Measurements from ENCODE around the gene CHIA. TPM values are rescaled to one million over a fixed set of nuclear protein-coding genes. Genes with fewer than 3 reads are reported as not detected.

CHIA gene
- total and polyA plus RNA-seq, 2 of the 13 experiments (the other 11 are each of a cell fraction or from before 2014, with no cell fraction given): not detected

DNA sequence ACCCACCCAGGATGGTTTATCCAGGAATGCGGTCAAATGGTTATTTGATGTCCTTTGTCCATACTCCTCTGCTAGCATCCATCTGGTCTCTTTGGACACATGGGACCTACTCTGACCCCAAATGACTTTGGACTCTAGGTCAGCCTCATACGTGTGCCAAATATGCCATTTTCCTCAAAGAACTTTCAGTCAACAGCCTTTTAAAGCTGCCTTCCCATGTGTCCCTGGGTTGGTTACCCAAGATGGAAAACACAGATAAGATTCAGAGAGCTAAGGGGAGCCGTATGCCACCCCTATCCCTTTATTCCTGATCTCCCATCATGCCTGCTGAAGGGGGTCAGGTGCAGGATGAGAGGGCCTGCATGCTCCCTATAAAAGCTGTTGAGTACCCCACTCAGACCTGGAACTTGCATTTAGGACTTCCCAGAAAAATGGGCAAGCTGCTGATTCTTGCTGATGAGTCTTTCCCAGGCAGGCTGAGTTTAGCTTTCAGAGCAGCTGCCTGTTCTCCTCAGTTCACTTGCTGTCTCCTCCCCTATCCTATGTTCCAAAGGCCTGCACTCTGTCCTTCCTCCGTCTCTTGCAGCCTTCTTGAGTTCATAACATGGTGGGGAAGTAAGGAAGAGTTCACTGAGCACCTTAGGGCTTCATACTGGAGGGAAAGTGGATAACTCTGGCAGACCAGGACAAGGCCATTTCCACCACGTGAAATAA, 43.4 kb upstream of the CHIA start (continued):
- TF ChIP-seq, protein P1, sequence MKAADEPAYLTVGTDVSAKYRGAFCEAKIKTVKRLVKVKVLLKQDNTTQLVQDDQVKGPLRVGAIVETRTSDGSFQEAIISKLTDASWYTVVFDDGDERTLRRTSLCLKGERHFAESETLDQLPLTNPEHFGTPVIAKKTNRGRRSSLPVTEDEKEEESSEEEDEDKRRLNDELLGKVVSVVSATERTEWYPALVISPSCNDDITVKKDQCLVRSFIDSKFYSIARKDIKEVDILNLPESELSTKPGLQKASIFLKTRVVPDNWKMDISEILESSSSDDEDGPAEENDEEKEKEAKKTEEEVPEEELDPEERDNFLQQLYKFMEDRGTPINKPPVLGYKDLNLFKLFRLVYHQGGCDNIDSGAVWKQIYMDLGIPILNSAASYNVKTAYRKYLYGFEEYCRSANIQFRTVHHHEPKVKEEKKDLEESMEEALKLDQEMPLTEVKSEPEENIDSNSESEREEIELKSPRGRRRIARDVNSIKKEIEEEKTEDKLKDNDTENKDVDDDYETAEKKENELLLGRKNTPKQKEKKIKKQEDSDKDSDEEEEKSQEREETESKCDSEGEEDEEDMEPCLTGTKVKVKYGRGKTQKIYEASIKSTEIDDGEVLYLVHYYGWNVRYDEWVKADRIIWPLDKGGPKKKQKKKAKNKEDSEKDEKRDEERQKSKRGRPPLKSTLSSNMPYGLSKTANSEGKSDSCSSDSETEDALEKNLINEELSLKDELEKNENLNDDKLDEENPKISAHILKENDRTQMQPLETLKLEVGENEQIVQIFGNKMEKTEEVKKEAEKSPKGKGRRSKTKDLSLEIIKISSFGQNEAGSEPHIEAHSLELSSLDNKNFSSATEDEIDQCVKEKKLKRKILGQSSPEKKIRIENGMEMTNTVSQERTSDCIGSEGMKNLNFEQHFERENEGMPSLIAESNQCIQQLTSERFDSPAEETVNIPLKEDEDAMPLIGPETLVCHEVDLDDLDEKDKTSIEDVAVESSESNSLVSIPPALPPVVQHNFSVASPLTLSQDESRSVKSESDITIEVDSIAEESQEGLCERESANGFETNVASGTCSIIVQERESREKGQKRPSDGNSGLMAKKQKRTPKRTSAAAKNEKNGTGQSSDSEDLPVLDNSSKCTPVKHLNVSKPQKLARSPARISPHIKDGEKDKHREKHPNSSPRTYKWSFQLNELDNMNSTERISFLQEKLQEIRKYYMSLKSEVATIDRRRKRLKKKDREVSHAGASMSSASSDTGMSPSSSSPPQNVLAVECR (CRISPR knock-in tag; IDR thresholded peaks at IDR 0.05; ENCODE audit: borderline replicate concordance): peak; percentile 26; the same call in 1 of the 2 replicates
- TF ChIP-seq TCF7 (IDR thresholded peaks at IDR 0.05; ENCODE audit: low read depth) (peak; percentile 33; the same call in 1 of the 2 replicates), RXRB (CRISPR knock-in tag; IDR thresholded peaks at IDR 0.05; ENCODE audit: borderline replicate concordance) (peak; percentile 95), LCORL (IDR thresholded peaks at IDR 0.05) (no peak), LCORL (CRISPR knock-in tag; IDR thresholded peaks at IDR 0.05) (peak; percentile 91), HNF4A (CRISPR knock-in tag; IDR thresholded peaks at IDR 0.05) (peak; percentile 82), POGZ (CRISPR knock-in tag; IDR thresholded peaks at IDR 0.05) (peak; percentile 63; the same call in 1 of the 2 replicates), NR2F1 (CRISPR knock-in tag; IDR thresholded peaks at IDR 0.05) (peak in 1 of 2 experiments; percentile 39; a peak in 1 of 4 replicates)
- TF ChIP-seq, protein P2, sequence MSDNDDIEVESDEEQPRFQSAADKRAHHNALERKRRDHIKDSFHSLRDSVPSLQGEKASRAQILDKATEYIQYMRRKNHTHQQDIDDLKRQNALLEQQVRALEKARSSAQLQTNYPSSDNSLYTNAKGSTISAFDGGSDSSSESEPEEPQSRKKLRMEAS (IDR thresholded peaks at IDR 0.05): 0 out of 2 replicates have a peak, but pooled peaks have one; percentile 15

Measured in HepG2 (cell line).